ENCODE results near the gene MED15. TPM values are rescaled to one million over a fixed set of nuclear protein-coding genes. Genes with fewer than 3 reads are reported as not detected.
A peak's percentile ranks its signal among the peaks of the same experiment; 100 is the strongest.
"Not testable (repeated sequence)": the region's sequence is repeated elsewhere in the genome, so short reads cannot be mapped to it uniquely, and the experiment has no call there.

Gene MED15
- total RNA-seq, 1 experiment from 2014 or later = 19.5 TPM

DNA sequence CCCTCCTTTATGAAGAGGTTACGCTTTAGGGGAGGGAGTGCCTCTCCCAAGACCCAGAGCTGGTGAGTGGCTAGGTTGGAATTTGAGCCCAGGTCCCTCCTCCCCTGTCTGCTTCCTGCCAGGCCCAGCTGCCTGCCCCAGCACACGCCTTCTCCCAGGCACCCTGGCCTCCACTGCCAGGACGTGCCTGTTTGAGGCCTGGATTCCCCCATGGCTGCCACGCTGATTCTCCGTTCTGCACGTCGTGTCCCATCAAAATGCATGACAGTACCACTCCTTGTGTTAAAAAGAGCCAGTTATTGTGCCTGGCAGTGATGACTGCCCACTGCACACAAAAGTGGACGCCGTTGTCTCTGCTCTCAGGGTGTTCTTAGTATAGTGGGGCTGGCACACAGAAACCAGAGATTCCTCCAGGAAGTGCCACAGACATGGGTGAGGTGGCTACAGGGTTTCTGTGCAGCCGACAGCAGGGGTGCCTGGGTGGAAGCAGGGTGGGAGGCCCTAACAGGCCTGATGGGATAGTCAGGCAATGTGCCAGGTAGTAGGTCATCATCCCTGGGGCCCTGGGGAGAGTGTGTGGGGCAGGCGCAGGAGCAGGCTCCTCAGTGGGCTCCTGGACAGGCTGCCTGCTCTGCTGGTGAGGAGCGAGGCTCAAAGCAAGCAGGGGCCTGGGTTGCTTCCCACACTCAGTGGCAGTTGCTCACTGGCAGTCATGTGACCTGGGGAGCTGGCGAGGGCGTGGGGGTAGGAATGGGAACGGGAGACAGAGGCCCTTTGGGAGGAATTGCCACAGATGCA, 24.2 kb downstream of the MED15 start:
- peak; percentile 94 for DNase-seq (ENCODE audit: low read depth)

DNA sequence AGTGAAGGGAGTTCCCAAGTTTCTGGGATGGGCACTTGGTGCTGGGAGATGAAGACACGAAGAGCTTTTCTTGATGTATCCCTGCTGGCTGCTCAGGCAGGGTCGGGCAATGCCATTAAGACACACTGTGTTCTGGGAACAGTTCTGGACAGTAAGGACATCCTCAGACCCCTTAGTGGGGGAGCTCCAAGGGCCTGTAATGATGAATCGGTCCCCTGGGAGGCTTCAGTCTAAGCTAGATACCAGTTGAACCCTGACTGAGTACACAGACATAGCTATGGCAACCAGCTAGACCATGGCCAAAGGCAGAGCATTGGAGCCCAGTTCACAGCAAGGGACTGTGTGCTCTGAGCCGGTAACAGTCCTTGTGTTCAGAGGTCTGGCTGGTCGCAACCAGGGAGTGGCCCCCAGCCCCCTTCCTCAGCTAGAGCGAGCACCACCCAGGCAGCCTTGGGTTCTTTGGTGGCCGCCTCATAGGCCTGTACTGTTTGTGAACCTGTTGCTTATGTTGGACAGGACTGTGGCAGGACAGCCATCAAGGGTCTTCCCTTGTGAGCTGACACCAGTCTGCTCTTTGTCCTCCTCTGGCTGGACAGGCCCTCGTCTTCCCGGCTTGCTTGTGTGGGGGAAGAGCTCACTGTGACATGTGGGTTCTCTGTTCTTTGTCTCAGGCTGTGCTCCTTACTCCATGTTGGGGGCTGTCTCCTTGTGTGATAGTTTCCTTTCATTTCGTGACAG, 25.0 kb downstream of the MED15 start:
- no peak for DNase-seq (ENCODE audit: low read depth)

DNA sequence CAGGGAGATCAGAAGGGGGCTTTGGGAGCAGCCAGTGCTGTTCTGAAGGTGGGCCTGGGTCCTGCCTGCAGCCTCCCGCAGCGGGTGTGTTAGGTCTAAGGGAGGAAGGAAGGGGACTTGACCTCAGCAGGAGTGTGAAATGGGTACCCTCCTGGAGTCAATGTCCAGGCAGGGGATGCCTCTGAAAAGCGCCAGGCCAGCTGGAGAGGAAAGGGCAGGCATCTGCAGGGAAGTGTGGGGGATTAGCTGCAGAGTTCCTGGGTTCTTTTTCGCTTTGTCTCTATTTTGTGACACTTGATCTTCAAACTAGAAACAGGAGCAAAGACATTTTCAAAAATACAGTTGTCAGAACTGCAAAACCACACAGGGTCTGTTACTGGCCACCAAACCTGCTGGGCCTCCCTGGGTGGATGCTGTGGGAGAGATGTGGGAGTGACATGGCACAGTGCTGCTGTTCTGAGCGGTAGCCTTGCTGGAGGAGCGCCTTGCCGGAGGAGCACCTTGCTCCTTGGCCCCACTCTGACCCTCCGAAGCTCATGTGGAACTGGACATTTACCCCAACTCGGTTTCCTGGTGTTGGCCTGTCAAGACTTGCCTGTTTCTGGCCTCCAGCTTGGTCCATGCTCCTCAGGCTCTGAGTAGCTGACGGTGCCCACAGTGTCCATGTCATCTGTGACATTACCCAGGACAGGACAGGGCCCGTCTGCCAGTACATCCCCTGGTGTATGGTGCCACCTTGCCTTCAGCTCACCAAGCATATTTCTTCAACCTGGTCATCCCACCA, 25.9 kb downstream of the MED15 start:
- no peak for DNase-seq (ENCODE audit: low read depth)

DNA sequence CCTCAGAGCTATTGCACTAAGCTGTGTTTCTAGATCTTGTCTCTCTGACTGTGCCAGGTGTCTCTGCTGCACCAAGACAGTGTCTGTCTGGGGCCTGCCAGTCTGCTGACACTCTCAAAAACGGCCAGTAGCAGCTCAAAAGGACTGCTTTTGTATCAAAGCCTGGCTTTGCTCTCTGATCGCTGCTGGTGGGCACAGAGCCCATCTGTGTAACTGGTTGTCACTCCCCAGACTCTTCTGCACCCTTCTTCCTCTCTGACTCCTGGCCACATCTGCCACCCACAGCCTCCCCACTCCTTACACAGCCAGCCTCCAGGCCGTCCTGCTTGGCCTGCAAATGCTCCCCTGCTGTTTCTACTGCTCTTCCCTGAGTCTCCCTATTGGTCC, 26.5 kb downstream of the MED15 start:
- no peak for DNase-seq (ENCODE audit: low read depth)

DNA sequence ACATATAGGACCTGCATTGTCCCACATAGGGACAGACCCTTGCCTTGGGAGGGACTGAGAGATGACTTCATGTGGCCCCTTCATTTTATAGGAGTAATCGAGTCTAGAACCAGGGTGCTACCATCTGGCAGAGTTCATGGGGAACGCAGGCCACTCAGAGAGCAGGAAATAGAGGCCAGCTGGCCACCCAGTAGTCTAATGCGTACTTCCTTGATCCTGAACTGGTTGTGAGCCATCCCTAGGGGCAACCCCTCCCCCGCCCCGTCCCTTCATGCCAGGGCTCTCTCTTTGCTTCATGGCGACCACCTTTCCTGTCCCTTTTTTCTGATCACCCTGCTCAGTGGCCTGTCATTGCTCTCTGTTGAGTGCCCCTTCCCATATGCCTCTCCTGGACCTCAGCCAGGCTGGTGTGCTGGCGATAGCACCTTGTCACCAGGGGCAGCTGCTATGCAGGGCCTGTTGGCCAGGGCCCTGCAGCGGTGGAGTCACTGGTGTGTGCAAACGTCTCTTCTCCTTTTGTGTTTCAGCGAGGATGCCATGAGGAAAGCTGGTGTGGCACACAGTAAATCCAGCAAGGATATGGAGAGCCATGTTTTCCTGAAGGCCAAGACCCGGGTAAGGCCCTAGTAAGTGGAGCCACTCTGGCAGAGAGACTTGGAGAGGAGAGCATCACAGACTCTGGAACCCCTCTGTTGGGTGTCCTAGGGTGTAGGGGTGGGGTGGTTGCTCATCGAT, 29.3 kb downstream of the MED15 start:
- DNase-seq (ENCODE audit: low read depth) = no peak

DNA sequence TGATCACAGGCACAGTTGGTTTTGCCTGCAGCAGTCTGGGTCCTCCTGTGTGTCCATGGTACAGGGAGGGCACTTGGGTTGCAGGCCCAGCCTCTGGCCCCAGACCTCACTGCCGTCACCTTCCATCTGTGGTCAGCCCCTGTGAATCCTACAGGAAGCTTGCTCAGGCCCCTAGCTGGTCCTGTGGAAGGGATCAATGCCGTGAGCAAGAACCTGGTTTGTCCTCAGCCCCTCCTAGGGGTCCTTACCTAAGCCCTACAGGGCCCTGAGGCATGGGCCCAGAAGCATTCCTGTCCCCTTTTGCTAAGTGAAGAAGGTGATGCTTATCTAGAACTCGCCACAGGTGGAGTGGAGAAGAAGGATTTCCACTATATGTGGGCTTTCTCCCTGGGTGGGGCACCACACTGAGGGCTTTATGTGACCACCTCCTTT, 29.9 kb downstream of the MED15 start:
- no peak for DNase-seq (ENCODE audit: low read depth)

DNA sequence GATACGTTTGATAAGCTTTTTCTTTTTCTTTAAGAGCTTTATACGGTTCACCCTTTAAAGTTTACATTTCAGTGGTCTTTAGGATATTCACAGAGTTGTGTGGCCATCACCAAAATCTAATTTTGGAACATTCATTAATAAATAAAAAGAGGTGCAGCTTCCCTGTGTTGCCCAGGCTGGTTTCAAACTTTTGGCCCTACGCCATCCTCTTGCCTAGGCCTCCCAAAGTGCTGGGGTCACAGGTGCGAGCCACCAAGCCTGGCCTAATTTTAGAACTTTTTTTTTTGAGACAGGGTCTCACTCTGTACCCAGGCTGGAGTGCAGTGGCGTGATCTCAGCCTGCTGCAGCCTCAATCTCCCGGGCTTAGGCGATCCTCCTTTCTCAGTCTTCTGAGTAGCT, 30.6 kb downstream of the MED15 start:
- no peak for DNase-seq (ENCODE audit: low read depth)

DNA sequence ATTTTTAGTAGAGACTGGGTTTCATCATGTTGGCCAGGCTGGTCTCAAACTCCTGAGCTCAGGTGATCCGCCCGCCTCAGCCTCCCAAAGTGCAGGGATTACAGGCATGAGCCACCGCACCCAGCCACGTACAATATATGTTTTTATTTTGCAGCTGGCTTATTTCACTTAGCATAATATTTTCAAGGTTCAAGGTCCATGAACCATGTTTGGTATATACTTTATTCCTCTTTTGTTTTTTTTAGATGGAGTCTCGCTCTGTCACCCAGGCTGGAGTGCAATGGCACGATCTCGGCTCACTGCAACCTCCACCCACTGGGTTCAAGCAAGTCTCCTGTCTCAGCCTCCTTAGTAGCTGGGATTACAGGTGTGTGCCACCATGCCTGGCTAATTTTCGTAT, 31.5 kb downstream of the MED15 start:
- not testable (repeated sequence) for DNase-seq (ENCODE audit: low read depth)

DNA sequence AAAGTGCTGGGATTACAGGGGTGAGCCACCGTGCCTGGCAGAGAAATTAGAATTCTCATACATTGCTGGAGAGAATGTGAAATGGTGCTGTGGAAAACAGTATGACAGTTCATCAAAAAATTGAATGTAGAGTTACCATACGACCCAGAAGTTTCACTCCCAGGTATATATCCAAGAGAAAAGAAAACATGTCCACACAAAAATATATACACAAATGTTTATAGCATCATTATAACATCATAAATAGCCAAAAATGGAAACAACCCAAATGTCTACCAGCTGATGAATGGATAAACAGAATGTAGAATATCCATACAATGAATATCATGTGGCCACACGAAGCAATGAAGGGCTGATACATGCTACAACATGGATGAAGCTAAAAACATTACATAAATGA, 34.6 kb downstream of the MED15 start:
- DNase-seq (ENCODE audit: low read depth) = no peak

DNA sequence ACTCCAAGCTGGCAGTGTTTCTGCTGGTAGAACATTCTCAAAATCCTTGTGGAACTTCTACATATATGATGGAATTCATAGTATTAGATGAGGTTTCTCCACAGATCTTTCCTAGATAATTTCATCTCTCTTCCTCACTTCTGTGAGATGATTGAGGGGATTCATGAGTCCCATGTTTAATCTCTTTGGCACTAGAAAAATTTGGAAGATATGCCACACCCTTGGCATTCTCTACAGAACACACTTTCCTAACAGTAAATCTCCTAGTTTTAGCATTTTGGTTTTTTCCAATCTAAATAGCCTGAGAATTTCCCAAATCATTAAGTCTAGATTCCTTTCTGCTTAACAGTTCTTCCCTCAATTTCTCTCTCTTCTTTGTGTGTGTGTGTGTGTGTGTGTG, 35.3 kb downstream of the MED15 start:
- no peak for DNase-seq (ENCODE audit: low read depth)

DNA sequence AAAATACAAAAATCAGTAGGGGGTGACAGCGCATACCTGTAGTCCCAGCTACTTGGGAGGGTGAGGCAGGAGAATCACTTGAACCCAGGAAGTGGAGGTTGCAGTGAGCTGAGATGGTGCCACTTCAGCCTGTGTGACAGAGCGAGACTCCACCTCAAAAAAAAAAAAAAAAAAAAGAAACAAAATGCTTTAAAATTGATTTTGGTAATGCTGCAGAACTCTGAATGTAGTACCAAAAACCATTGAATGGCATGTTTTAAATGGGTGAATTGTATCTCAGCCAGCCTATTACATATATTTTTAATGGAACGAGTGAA, 37.9 kb downstream of the MED15 start:
- DNase-seq (ENCODE audit: low read depth) = not testable (repeated sequence)

DNA sequence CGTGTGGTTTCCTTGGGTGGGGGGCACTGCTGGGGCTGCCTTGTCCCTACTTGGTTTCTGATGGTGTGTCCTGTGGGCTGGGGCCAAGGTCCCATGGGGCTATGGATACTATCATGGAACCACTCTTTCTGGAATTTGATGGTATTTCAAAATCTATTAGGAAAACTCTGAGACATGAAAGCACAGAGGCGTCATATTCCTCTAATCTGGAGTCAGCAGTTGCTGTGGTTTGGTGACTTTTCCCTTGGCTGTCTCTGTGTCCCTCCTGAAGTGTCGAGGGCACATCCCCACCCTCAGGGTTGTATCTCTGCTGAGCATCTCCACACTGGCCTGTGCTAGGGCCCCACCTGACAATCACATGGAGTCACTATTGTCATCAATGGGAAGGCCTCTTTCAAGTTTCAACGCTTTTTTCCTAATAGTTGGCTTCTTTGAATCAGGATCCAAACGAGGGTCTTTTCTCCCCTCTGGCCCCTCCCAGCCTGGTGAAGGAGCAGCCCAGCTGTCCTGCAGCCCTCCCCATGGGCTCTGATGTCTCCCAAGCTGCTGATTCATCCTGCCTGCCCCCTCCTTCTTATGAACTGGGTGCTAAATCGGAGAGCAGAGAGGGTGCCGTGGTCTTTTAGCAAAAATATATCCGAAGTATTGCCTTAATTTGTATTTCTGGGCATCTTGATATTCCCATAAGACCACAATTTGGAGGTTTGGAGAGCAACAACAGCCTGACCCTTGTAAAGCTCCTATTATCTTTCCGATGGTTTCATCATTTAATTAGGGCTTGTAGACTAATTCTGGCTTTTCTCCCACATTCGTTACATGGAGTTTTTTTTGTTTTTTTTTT, 38.5 kb downstream of the MED15 start:
- no peak for DNase-seq (ENCODE audit: low read depth)

DNA sequence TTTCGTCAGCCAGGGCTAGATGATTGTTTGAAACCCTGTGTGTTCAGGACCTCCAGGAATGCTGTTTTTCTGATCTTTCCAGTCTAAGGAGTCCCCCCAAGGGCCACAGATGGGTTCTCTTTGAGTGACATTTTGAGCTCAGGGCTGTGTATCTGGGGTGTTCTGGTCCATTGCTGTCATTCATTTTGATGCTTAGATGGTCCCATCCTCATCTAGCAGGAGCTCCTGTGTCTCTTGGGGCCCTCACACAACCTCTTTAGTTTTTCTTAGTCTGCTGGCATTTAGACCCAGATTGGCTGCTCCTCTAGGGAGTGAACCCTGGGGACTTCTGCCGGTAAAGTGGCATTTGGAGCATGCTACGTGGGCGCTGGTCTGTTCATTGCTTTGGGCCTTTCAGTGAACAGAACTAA, 39.1 kb downstream of the MED15 start:
- no peak for DNase-seq (ENCODE audit: low read depth)

DNA sequence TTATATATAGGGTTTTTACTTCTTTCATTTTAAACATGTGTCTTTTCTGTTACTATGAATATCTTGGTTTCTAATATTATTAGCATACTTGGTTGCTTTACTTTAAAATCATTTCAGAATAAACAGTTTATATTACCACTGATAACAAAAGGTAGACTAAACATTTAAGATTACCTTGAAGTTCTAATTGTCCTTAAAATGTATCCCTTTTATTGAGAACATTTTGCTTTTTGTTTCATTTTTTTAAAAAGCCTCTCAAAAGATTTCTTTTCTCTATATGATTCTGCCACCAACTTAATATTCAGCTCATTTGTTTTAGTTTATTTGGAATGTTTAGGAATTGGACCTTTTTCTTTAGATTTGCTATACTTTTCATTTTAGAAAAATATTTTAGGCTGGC, 39.6 kb downstream of the MED15 start:
- no peak for DNase-seq (ENCODE audit: low read depth)

DNA sequence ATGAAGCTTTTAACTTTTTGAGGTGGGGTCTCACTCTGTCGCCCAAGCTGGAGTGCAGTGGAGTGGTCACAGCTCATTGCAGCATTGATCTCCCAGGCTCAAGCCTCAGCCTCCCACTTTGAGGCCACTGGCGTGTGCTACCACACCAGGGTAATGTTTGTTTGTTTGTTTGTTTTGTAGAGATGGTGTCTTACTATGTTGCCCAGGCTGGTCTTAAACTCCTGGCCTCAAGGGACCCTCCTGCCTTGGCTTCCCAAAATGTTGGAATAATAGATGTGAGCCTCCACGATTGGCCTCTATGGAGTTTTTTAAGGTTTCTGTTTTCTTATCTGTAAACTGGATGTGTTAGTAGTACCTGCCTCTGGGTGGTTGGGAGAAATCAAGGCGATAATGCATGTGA, 41.4 kb downstream of the MED15 start:
- DNase-seq (ENCODE audit: low read depth) = no peak

DNA sequence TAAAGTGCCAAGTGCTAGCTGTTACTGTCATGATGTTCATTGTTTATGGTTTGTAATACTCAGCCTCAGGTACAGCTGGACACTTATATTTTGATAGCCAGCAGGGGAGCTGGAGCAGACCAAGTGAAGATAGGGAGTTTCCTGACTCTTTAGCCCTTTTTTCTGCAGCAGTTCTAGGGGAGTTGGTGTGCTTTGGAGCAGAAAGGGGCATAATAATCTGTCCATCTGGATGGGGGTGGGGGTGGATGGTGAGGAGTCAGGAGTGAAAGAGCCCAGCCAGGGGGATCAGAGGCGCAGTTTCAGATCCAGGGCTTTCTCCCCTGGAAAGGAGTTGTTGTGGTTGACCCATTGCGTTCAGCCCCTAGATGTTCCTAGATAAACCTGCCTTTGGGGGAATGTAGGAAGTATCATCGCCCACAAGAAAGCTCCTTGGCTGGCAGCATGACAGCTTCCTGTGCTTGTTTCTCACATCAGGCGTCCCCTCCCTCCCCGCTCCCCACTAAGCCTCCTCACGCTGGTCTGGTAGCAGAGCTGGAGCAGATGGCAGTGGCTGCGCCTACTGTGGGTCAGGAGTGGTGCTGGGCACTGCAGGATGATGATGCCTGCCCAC, 41.9 kb downstream of the MED15 start:
- DNase-seq (ENCODE audit: low read depth) = peak; percentile 64

DNA sequence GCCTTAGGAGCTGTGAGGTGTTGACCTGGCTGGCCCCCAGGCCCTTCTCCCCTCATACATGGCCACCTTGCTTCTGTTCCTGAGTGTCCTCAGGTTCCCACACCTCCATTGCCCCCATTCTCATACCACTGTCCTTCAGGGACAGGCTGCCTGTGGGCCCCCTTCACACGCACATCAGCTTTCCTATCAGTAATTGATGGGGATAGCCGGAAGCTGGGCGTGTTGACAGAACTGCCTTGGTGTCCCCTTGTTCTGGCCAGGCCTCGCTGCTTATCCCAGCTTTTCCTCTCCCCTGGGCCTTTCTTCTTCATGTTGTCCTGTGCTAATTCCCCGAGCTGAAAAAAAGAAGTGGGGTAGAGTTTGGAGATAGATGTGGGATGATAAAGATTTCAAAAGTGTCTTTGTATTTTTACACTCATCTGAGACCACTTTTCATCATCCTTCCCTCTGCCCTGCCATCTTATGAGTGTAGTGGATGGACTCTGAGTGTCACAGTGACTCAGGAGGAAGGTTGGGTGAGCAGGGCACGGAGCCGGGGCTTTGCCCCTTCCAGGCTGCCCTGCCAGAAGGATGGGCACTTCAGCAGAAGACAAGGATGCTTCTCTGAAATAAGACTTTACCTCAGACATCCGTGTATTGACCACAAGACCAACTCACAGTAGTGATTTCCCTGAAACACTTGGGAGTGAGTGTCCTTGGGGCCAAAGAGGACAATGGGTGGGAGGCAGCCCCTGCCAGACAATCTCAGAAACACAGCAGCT, 42.8 kb downstream of the MED15 start:
- no peak for DNase-seq (ENCODE audit: low read depth)

DNA sequence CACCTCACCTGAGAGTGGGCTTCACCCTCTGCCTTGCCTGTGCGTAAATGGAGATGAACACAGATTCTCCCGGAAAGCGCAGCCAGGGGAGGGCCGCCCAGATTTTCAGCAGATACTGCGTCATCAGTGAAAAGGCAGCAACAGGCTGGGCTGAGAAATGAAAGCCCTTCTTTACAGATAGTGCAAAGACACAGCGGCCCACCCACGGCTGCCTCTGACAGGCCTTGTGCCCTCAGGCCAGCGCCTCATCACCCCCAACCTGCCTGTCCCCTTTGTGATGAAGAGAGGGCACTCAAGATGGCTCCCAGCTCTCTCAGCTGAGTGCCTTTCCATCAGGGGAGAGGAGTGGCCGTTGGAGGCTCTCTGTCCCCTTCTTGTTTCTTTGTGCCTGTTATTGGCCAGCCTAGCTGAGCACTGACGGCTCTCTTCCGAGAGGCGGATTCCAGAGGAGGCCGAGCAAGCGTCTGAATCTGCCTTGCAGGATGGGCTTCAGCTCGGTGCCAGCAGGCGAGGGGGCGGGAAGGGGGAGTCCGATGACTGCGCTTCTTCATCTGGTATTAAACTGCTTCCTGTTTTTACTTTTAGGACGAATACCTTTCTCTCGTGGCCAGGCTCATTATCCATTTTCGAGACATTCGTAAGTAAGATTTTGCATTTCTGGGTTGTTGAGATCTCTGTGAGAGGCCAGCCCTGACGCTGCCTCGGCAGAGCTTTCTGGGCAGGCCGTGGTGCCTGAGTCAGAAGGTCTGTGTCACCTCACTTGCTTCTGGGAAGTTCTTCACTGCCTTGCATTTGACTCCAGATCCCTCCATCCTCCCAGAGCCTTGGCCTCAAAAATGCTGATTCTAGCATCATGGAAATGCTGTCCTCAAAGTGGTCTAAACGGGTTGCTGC, 43.7 kb downstream of the MED15 start:
- no peak for DNase-seq (ENCODE audit: low read depth)
